ENCODE measurements around the gene SLC28A3. TPM values are rescaled to one million over a fixed set of nuclear protein-coding genes. Genes with fewer than 3 reads are reported as not detected.
A peak's percentile ranks its signal among the peaks of the same experiment; 100 is the strongest.

Gene SLC28A3
- total RNA-seq, 2 experiments from 2014 or later: 0.04 to 0.07 TPM

DNA sequence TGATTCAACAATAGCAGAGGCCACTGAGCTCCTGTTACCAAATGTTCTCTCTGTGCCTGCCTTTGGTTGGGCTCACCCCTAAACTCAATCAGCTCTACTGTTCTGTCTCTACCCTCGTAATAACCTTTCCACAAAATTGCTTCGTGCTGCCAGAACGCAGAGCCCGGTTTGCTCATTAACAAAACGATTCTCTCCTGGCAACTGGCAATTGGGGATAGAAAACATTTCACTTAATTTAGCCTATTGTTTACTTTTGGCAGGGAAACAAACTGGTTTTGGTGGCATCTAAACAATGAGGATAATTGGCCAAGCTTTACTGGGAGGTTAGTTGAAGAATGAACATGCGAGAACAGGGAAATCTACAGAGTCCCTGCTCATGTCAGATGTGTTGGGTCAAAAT, 56.6 kb downstream of the SLC28A3 start:
- no peak overlapping the region for H3K27ac Mint-ChIP-seq
- H3K4me1 Mint-ChIP-seq: peaks cover 16% of the 10 kb centered on the region
- ChIA-PET POLR2A (no interaction called here), CTCF (interaction anchor here (1.7 to 4.7 kb wide), 3 partner anchors 11 to 18 kb away, joined by 6 to 32 read pairs (median 13); no protein-coding TSS in a partner anchor)
- no peak overlapping the region for H3K4me3 Mint-ChIP-seq
- H3K27me3 Mint-ChIP-seq: peaks cover 4% of the 10 kb centered on the region
- no peak for DNase-seq
- no peaks in the 10 kb centered on the region for H3K36me3 Mint-ChIP-seq (ENCODE audit: low read depth)
- no peaks in the 10 kb centered on the region for H3K9me3 Mint-ChIP-seq

DNA sequence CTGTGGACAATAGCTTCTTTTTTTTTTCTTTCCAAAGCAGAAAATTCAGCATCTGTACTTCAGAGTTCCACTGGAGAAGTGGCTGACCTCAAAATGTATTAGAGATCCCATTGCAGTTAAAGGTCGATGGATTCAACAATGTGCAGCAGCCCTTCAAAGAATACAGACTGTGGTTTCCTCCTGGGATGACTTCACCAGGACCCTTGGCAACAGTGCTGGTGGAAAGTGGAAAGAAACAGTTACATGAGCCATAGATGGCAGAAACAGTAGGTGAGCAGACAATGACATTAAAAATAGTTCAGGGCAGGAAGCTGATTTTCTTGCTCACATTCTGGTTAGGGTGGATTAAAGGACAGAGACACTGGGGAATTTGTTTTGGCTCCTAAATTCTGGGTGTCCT, 62.4 kb downstream of the SLC28A3 start:
- DNase-seq: no peak
- CTCF ChIA-PET: interaction anchor here (0.7 to 0.9 kb wide), 2 partner anchors 15 to 55 kb away, joined by 3 to 4 read pairs; no protein-coding TSS in a partner anchor
- Mint-ChIP-seq H3K4me1 (no peaks in the 10 kb centered on the region), H3K27ac (no peak overlapping the region), H3K27me3 (peaks cover 7% of the 10 kb centered on the region), H3K36me3 (ENCODE audit: low read depth) (no peaks in the 10 kb centered on the region), H3K9me3 (no peaks in the 10 kb centered on the region), H3K4me3 (no peak overlapping the region)
- POLR2A ChIA-PET: interaction anchor here (0.6 kb wide), 1 partner anchor 380 kb away, joined by 3 read pairs; no protein-coding TSS in a partner anchor

DNA sequence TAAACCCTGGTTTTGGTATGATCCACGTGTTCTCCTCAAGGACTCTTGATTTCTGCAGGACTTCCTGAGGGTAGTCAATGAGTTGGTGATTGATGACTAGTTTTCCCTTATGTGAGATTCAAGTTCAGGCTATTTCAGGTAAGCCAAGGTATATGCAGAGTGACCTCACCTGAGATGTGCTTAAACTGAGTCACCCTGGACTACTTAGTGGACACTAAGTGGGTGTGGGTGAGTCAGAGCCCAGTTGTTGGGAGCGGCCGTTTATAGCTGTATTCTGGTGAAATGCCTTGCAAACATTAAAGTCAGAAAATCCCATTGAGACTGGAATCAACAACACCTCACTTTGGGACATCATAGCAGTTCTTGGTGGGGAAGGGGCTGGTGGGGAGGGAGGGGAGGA, 62.9 kb downstream of the SLC28A3 start:
- no peaks in the 10 kb centered on the region for H3K4me1 Mint-ChIP-seq
- H3K9me3 Mint-ChIP-seq: no peaks in the 10 kb centered on the region
- no peak overlapping the region for H3K27ac Mint-ChIP-seq
- POLR2A ChIA-PET: interaction anchor here (0.6 kb wide), 1 partner anchor 381 kb away, joined by 3 read pairs; no protein-coding TSS in a partner anchor
- no peak overlapping the region for H3K4me3 Mint-ChIP-seq
- DNase-seq: no peak
- H3K36me3 Mint-ChIP-seq (ENCODE audit: low read depth): no peaks in the 10 kb centered on the region
- CTCF ChIA-PET: no interaction called here
- peaks cover 7% of the 10 kb centered on the region for H3K27me3 Mint-ChIP-seq

DNA sequence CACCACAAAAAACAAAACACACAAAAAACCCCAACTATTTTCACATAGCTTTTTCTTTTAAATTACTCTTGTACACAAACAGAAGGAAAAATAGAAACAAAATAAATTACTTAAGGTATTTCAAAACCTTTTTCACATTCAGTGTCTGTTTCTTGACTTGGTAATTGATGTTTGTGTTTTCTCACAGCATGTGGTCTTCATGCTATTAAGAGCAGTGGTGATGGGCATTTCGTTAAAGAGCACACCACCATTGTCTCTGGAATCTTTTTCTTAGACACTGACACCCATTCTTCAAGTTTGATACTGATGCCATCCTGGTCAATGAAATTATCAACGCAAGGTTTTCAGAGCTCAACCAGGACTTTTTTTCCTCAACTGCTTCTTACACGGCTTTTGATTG, 63.8 kb downstream of the SLC28A3 start:
- CTCF ChIA-PET: interaction anchor here (1.8 kb wide), 1 partner anchor 11 kb away, joined by 5 read pairs; no protein-coding TSS in a partner anchor
- H3K4me1 Mint-ChIP-seq: peaks cover under 1% of the 10 kb centered on the region
- POLR2A ChIA-PET: no interaction called here
- H3K36me3 Mint-ChIP-seq (ENCODE audit: low read depth): no peaks in the 10 kb centered on the region
- no peak for DNase-seq
- peaks cover 7% of the 10 kb centered on the region for H3K27me3 Mint-ChIP-seq
- H3K9me3 Mint-ChIP-seq: no peaks in the 10 kb centered on the region
- no peak overlapping the region for H3K27ac Mint-ChIP-seq
- no peak overlapping the region for H3K4me3 Mint-ChIP-seq

DNA sequence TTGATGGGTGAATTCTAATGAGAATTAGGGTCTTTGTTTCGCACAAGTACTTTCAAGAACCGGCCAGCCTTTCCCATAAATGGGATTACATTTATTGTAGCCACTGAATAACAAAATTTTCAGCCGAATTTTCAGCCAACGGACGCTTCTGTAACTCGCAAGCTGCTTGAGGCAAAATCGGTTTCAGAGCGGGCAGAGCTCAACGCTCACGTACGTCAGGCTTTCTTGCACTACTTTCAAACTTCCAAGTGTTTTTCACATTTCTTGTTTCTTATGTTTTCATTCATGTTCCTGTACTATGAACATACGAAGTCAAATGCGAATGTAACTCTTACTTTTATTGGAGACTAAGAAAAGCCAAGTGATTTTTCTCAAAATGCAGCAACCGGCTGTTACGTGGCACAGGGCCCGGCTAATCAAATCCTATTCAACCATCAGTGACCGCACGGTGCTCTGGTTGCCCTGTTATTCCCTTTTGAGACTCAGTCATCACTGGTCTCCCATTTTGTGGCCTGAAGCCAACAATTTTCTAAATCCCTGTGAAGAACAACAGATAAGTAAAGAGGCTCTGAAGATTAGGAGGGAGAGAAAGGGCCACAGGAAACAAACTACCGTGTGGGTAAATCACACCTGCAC, 68.5 kb downstream of the SLC28A3 start:
- Mint-ChIP-seq H3K27me3 (peaks cover 10% of the 10 kb centered on the region), H3K9me3 (no peaks in the 10 kb centered on the region), H3K36me3 (ENCODE audit: low read depth) (no peaks in the 10 kb centered on the region), H3K4me3 (peak overlapping the region; percentile 58), H3K4me1 (peaks cover 12% of the 10 kb centered on the region), H3K27ac (no peak overlapping the region)
- ChIA-PET POLR2A (no interaction called here), CTCF (interaction anchor here (0.6 to 1.9 kb wide), 3 partner anchors 10 to 22 kb away, joined by 3 to 5 read pairs (median 3); no protein-coding TSS in a partner anchor)
- no peak for DNase-seq

DNA sequence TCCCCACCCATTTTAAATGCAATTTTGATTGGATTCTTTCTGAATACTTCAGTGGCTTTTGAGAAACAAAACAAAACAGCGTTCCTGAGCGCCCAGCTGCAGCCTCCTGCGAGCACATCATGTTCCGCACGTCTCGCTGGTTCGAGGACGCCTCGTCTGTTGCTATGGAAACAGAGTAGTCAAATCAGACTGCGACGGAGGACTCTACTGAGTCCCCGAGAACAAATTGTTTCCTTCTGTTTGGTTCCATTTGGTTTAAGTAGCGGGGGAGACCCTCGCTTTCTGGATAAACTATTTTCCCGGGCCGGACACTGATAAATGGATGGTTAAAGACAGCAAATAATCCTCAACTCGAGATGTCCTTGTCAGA, 69.0 kb downstream of the SLC28A3 start:
- Mint-ChIP-seq H3K27me3 (peaks cover 10% of the 10 kb centered on the region), H3K4me3 (peak overlapping the region; percentile 58), H3K27ac (peak overlapping the region; percentile 70), H3K9me3 (no peaks in the 10 kb centered on the region), H3K4me1 (peaks cover 14% of the 10 kb centered on the region), H3K36me3 (ENCODE audit: low read depth) (no peaks in the 10 kb centered on the region)
- DNase-seq: peak; percentile 72
- CTCF ChIA-PET: interaction anchor here (1.0 to 1.9 kb wide), 2 partner anchors 14 to 23 kb away, joined by 3 to 5 read pairs; no protein-coding TSS in a partner anchor
- POLR2A ChIA-PET: no interaction called here

DNA sequence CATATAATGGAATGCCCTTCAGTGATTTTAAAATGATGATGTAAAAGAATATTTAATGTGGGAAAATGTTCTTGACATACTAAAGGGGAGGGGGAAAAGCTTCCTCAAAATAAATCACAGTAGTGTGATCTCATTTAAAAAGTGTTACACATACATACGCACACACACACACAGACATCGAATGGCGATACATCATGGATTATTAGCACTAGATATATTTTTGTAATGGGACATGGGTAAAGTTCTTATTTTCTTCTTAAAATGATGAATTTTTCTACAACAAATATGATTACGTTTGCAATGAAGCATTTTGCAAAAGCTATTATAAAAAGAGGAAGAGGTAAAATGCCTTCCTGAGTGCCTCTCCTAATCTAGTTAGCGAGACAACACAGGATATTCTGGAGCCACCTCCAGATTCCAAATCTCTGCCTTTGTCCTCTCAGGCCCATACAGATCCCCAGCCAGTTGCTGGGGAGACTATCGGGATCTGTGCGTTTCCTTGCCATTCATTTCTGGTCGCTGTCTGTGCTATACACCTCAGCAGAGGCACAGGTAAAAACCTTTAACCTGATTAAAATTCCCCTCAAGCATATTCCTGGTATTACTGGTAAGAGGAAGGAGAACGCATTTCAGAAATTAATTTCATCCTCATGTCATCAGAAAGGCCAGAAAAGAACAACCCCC, 69.6 kb downstream of the SLC28A3 start:
- peaks cover 19% of the 10 kb centered on the region for H3K4me1 Mint-ChIP-seq
- H3K27me3 Mint-ChIP-seq: peaks cover 10% of the 10 kb centered on the region
- DNase-seq: no peak
- CTCF ChIA-PET: interaction anchor here (0.7 to 1.9 kb wide), 4 partner anchors 10 to 298 kb away, joined by 3 to 5 read pairs (median 3); no protein-coding TSS in a partner anchor
- POLR2A ChIA-PET: no interaction called here
- H3K36me3 Mint-ChIP-seq (ENCODE audit: low read depth): no peaks in the 10 kb centered on the region
- H3K4me3 Mint-ChIP-seq: peak overlapping the region; percentile 58
- H3K27ac Mint-ChIP-seq: peak overlapping the region; percentile 70
- no peaks in the 10 kb centered on the region for H3K9me3 Mint-ChIP-seq

DNA sequence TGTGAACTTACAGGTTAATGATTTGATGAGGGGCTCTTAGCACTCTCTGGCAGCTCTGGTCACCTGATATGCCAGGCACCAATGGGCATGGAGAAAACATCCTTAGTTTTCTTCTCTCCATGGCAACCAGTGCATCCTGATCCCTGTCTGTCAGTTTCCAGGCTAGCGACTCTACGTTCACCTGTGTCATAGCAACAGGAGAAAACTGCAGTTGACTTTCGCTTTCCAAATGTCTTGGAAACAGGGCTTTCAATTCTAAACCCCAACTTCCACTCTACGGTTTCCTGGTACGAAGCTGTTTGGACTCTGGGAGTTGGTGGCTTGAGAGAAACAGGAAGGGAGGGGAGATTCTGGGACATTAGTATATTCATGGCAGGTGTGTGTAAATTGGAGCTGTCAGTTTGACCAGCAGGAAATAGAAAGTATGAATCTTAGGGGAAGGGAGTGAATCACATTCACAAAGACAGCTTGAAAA, 74.4 kb downstream of the SLC28A3 start:
- DNase-seq: peak; percentile 45
- Mint-ChIP-seq H3K4me3 (peak overlapping the region; percentile 10), H3K4me1 (peaks cover 18% of the 10 kb centered on the region), H3K36me3 (ENCODE audit: low read depth) (no peaks in the 10 kb centered on the region), H3K27ac (peak overlapping the region; percentile 48), H3K27me3 (no peaks in the 10 kb centered on the region), H3K9me3 (no peaks in the 10 kb centered on the region)
- ChIA-PET CTCF (interaction anchor here (0.5 to 3.4 kb wide), 4 partner anchors 10 to 439 kb away, joined by 3 to 13 read pairs (median 4); no protein-coding TSS in a partner anchor), POLR2A (interaction anchor here (0.7 kb wide), 1 partner anchor 792 kb away, joined by 3 read pairs; no protein-coding TSS in a partner anchor)

DNA sequence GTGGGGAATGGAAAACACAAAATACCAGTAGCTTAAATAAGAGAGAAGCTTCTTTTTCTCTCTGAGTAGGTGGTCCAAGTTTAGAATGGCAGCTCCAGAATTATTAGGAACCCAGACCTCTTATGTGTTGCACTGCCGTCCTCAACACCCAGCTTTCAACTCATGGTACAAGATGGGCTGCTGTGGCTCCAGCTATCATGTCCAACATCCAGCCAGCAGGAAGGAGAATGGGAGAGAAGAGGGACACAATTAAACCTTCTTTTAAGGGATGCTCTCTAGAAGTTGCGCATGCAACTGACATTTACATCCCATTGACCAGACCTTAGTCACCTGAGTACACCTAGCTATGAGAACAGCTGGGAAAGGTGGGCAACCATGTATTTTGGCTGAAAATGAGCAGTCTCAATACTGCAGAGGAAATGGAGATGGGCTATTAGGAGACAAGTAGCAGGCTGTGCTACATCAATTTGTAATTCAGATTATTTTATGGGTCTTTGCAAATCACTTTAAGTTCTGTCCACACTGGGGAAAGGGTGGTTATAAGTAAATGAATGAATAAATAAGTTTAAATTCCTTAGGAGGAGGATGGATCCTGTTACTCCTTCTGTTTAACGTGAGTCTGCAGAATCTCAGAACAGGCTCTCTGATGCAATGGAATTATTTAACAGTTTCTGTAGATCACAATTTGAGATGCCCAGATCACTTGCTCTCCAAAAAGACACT, 76.1 kb downstream of the SLC28A3 start:
- ChIA-PET POLR2A (no interaction called here), CTCF (interaction anchor here (0.7 to 3.4 kb wide), 3 partner anchors 9 to 51 kb away, joined by 3 to 13 read pairs (median 6); no protein-coding TSS in a partner anchor)
- Mint-ChIP-seq H3K27ac (no peak overlapping the region), H3K27me3 (peaks cover 5% of the 10 kb centered on the region), H3K4me3 (no peak overlapping the region), H3K4me1 (peaks cover 15% of the 10 kb centered on the region), H3K9me3 (no peaks in the 10 kb centered on the region), H3K36me3 (ENCODE audit: low read depth) (no peaks in the 10 kb centered on the region)
- DNase-seq: no peak

DNA sequence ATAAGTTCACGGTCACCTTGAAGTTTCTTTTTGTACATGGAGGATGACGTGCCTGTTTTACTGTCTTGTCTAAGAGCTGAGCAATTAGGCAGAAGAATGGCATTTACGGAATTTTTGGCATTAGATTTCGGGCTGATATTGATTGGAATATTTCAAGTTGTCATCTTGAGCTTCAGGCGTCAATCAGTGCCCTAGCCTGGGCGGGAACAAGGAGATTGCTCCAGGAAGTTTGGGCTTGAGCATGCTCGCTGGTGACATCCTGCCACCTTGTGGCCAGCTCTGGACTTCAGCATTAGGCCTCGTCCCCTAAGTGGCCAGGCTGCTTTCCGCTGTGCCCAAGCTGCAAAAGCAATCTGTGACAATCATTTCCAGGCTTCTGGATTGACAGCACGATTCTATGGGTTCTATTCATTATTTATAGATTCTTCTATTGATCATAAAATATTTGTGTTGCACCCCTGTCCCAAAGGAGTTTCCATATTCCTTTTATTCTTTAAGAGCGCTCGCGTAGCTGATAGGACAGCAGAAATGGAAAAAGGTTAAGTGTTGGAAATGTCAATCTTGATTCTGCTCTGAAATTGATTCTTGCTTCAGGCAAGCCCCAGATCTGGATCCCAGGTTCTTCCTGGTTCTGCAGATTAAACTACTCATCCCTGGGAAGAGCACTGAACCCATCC, 79.3 kb downstream of the SLC28A3 start:
- peaks cover 10% of the 10 kb centered on the region for H3K4me1 Mint-ChIP-seq
- CTCF ChIA-PET: interaction anchor here (0.6 to 1.6 kb wide), 13 partner anchors 8 to 314 kb away, joined by 3 to 11 read pairs (median 3); no protein-coding TSS in a partner anchor
- H3K9me3 Mint-ChIP-seq: no peaks in the 10 kb centered on the region
- H3K27ac Mint-ChIP-seq: no peak overlapping the region
- peaks cover 6% of the 10 kb centered on the region for H3K27me3 Mint-ChIP-seq
- POLR2A ChIA-PET: interaction anchor here (0.9 kb wide), 1 partner anchor 33 kb away, joined by 4 read pairs; no protein-coding TSS in a partner anchor
- H3K4me3 Mint-ChIP-seq: no peak overlapping the region
- no peaks in the 10 kb centered on the region for H3K36me3 Mint-ChIP-seq (ENCODE audit: low read depth)
- peak; percentile 57 for DNase-seq

DNA sequence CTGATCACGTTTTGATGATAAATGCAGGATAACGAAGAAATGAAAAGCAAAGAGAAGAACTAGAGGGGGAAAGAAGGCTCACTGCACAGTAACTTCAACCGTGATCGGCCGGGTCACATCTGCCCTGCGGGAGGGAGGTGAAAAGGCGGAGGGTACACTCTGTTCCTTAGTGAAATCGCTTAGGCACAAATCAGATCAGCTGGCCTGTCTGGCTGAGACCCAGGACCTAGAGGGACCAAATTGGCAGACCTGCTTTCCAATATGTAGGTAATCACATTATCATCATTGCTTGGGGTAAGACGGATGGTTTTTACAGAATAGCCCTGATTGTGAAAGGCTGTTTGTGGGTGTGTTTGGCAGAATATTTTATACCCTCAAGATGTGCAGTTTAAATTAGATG, 82.2 kb downstream of the SLC28A3 start:
- Mint-ChIP-seq H3K27ac (no peak overlapping the region), H3K27me3 (peaks cover 12% of the 10 kb centered on the region), H3K4me1 (peaks cover 4% of the 10 kb centered on the region), H3K4me3 (no peak overlapping the region), H3K9me3 (no peaks in the 10 kb centered on the region), H3K36me3 (ENCODE audit: low read depth) (no peaks in the 10 kb centered on the region)
- ChIA-PET POLR2A (no interaction called here), CTCF (no interaction called here)
- no peak for DNase-seq

DNA sequence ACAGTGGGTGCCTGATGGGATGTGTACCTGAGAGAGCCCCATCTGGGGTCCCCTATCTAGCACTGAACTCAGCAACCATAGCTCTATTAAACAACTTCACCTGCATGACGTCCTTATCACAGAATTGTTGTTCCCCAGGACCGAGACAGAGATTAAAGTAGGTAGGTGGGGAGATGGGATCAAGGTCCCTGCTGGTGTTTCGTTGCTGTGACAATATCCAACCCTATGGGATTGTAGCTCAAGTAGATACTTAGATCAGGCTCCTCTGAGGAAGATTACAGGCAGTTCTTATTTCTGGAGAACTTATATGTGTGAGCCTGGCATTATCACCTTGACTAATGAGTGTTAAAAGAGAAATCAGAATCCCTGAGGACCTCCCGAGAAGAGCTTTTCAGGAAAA, 84.9 kb downstream of the SLC28A3 start:
- no peak for DNase-seq
- no peak overlapping the region for H3K27ac Mint-ChIP-seq
- ChIA-PET POLR2A (no interaction called here), CTCF (interaction anchor here (1.2 to 1.3 kb wide), 2 partner anchors 37 to 335 kb away, joined by 3 read pairs; partner anchors contain the start of gene KIF27)
- no peaks in the 10 kb centered on the region for H3K36me3 Mint-ChIP-seq (ENCODE audit: low read depth)
- H3K9me3 Mint-ChIP-seq: no peaks in the 10 kb centered on the region
- peaks cover 22% of the 10 kb centered on the region for H3K27me3 Mint-ChIP-seq
- H3K4me1 Mint-ChIP-seq: no peaks in the 10 kb centered on the region
- no peak overlapping the region for H3K4me3 Mint-ChIP-seq
